Body of pancreas (tissue), 4 donors: ENCODE measurements around the gene SFTPB. TPM values are rescaled to one million over a fixed set of nuclear protein-coding genes. Genes with fewer than 3 reads are reported as not detected.

ENCODE experiments used
- ATAC-seq: fragments of 150-250 bp; one replicate; pipeline ENCODE4 v1.9.1; 2016
- DNase-seq, 4 donors: peaks; one replicate each; pipeline ENCODE4 v3.0.0-alpha.2; 2019
- H3K27ac ChIP-seq, 4 donors: fragments of 200-600 bp; sonication (generic); 1 replicate in 3 of 4; 2 replicates in 1 of 4; pipeline versions ENCODE4 v1.5.1 to v1.6.1; 2016 to 2019; ENCODE audit warnings: mild to moderate bottlenecking in 1 of 4, mixed read lengths in 1 of 4, moderate library complexity in 1 of 4
- H3K27me3 ChIP-seq, 2 donors: fragments of 200-600 bp; sonication (generic); one replicate each; pipeline ENCODE4 v1.6.0; 2016; ENCODE audit warnings: mild to moderate bottlenecking in 1 of 2
- H3K36me3 ChIP-seq, 2 donors: fragments of 200-600 bp; sonication (generic); replicated peaks in 1 of 2; 2 replicates each; pipeline ENCODE4 v1.5.1; 2016; ENCODE audit warnings: low read depth in 2 of 2; ENCODE audit not compliant: insufficient read depth in 1 of 2
- H3K4me1 ChIP-seq: fragments of 200-600 bp; sonication (generic); one replicate; pipeline ENCODE4 v1.6.0; 2016
- H3K4me3 ChIP-seq, 2 donors: fragments of 200-600 bp; sonication (generic); 1 replicate in 1 of 2; 2 replicates in 1 of 2; pipeline ENCODE4 v1.5.1; 2016 to 2019
- H3K9me3 ChIP-seq, 3 donors: fragments of 200-600 bp; sonication (generic); 1 replicate in 2 of 3; 2 replicates in 1 of 3; pipeline ENCODE4 v1.5.1; 2016
- POLR2A ChIP-seq, 3 donors: fragments of 450-650 bp; IDR thresholded peaks; one replicate each; pipeline ENCODE4 v1.6.1; 2016; ENCODE audit warnings: antibody characterized with exemption in 3 of 3, mild to moderate bottlenecking in 2 of 3
- WGBS, 2 donors: methylation state at CpG; one replicate each; pipeline ENCODE4 v1.1.5; 2017; 5-methylcytosine and 5-hydroxymethylcytosine counted together
- intact Hi-C: fragments of 100-400 bp; cut with DNase I; formaldehyde crosslinking; loops from one replicate; pipeline ENCODE4 v1.15.1; 2023
- total RNA-seq, 2 donors: library from RNA; depleted of rRNA; stranded (reverse); fragments of >200 nt; gene quantifications; one replicate each; pipeline ENCODE4 v1.1.0, GENCODE V29; 2016
- TF ChIP-seq, protein P1 (sequence below), 7 experiments: fragments of 450-650 bp in 4 of 7; fragments of 200-600 bp in 3 of 7; sonication (generic) in 3 of 7; IDR thresholded peaks; one replicate each; pipeline ENCODE4 v1.5.1; 2016 to 2019; ENCODE audit warnings: antibody characterized with exemption in 7 of 7

The SFTPB gene
- total RNA-seq, 2 donors from 2014 or later: not detected

DNA sequence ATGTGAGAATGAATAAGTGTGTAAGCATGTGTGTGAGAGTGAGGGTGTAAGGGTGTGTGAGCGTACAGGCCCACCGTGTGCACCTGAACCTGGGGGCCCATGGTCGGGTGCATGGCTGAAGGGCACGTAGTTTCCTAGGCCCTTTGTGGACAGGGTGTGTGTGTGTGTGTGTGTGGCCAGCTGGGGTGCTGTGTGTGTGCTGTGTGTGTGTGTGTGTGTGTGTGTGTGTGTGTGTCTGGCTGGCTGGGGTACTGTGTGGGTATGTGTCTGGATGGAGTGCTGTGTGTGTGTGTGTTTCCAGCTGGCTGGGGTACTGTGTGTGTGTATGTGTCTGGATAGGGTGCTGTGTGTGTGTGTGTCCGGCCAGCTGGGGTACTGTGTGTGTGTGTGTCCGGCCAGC, 2.0 kb downstream of the SFTPB start:
- Histone ChIP-seq H3K36me3 (no peaks in the 10 kb centered on the region), H3K27me3 (no peaks in the 10 kb centered on the region), H3K4me1 (no peaks in the 10 kb centered on the region), H3K27ac (no peak overlapping the region), H3K4me3 (no peak overlapping the region), H3K9me3 (no peaks in the 10 kb centered on the region)
- ATAC-seq (no peak), DNase-seq (no peak)
- 78 to 86% methylated on average over 5 to 6 of the region's 6 CpGs for WGBS, 2 donors
- intact Hi-C loops: loop anchor here (10.0 kb wide), 1 partner anchor 431 kb away; no protein-coding TSS in a partner anchor
- TF ChIP-seq, protein P1, sequence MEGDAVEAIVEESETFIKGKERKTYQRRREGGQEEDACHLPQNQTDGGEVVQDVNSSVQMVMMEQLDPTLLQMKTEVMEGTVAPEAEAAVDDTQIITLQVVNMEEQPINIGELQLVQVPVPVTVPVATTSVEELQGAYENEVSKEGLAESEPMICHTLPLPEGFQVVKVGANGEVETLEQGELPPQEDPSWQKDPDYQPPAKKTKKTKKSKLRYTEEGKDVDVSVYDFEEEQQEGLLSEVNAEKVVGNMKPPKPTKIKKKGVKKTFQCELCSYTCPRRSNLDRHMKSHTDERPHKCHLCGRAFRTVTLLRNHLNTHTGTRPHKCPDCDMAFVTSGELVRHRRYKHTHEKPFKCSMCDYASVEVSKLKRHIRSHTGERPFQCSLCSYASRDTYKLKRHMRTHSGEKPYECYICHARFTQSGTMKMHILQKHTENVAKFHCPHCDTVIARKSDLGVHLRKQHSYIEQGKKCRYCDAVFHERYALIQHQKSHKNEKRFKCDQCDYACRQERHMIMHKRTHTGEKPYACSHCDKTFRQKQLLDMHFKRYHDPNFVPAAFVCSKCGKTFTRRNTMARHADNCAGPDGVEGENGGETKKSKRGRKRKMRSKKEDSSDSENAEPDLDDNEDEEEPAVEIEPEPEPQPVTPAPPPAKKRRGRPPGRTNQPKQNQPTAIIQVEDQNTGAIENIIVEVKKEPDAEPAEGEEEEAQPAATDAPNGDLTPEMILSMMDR (IDR thresholded peaks at IDR 0.05): no peak

DNA sequence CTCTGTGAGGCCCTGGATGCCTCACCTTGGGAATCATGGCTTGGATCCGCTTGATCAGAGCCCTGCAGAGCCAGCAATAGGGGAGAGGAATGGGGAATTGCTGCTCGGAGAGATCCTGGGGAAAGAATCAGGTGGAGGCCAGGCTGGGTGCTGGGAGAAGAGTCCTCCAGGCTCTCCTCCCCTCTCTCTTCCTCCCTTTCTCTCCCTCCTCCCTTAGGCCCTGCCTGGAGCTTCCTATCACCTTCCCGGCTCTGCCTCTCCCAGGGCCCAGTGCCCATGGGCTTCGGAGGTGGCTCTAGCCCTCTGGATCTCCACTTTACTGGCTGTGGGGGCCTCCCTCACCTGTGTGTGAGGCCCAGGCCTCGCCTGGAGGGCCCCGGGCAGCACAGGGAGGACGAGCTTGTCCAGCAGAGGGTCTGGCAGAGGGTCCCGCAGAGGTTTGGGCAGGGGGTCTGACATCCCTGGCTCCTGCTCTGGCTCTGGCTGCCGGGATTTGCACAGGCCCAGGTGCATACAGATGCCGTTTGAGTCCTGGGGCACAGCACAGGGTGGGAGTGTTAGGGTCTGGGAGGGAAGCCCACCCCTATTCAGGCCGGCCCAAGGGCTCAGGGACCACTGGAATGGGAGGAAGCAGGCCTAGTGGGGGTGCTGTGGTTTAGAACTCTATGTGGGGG, 2.6 kb downstream of the SFTPB start:
- ATAC-seq (no peak), DNase-seq (no peak)
- Histone ChIP-seq H3K27ac (no peak overlapping the region), H3K4me1 (no peaks in the 10 kb centered on the region), H3K27me3 (no peaks in the 10 kb centered on the region), H3K9me3 (no peaks in the 10 kb centered on the region), H3K36me3 (no peaks in the 10 kb centered on the region), H3K4me3 (no peak overlapping the region)
- TF ChIP-seq, protein P1 (IDR thresholded peaks at IDR 0.05): no peak
- TF ChIP-seq POLR2A (IDR thresholded peaks at IDR 0.05): no peak
- intact Hi-C loops: loop anchor here (10.0 kb wide), 1 partner anchor 431 kb away; no protein-coding TSS in a partner anchor
- WGBS, 2 donors: 81 to 82% methylated on average over 4 to 11 of the region's 11 CpGs

DNA sequence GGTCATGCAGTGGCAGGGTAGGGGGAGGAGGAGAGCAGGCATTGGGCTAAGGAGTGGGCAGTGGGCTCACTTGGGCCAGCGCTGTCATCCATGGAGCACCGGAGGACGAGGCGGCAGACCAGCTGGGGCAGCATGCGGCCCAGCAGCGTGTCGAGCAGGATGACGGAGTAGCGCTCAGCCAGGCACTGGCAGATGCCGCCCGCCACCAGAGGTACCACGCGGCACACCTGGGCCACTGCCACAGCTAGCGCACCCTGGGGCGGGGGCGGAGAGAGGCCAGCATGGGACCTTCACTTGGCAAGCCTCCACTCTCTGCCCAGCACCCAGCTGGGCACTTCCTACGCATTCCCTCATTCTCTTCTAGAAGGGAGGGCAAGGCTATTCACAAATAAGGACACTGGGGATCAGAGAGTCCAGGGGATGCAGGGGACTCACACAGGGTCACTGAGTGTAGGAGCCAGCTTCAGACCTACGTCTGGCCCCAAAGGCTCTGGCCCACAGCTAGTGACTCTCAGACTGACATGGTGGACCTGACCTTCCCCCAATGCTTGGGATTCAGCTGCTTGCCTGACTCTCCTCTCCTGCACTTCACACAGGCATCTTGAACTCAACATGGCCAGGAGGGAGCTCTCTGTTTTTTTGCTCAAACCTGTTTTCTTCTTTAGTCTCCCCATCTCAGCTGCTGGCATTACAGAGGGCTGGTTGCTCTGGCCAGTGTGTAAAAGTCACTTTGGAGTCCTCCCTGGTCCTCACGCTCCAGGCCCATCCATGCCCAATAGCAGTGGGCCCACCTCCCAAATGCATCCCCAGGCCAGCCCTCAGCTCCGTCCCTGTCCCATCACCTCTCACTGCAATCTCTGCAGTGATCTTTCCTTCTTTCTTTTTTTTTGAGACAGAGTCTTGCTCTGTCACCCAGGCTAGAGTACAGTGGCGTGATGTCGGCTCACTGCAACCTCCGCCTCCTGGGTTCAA, 4.1 kb downstream of the SFTPB start:
- no peaks in the 10 kb centered on the region for H3K9me3 ChIP-seq
- intact Hi-C loops: loop anchor here (10.0 kb wide), 1 partner anchor 429 kb away; no protein-coding TSS in a partner anchor
- ATAC-seq (no peak), DNase-seq (no peak)
- TF ChIP-seq POLR2A (IDR thresholded peaks at IDR 0.05): no peak
- TF ChIP-seq, protein P1 (IDR thresholded peaks at IDR 0.05): no peak
- WGBS, 2 donors: 92 to 98% methylated on average over 11 to 19 of the region's 23 CpGs
- H3K4me1 ChIP-seq: no peaks in the 10 kb centered on the region
- no peak overlapping the region for H3K4me3 ChIP-seq
- H3K27me3 ChIP-seq: no peaks in the 10 kb centered on the region
- H3K27ac ChIP-seq: no peak overlapping the region
- H3K36me3 ChIP-seq: no peaks in the 10 kb centered on the region

DNA sequence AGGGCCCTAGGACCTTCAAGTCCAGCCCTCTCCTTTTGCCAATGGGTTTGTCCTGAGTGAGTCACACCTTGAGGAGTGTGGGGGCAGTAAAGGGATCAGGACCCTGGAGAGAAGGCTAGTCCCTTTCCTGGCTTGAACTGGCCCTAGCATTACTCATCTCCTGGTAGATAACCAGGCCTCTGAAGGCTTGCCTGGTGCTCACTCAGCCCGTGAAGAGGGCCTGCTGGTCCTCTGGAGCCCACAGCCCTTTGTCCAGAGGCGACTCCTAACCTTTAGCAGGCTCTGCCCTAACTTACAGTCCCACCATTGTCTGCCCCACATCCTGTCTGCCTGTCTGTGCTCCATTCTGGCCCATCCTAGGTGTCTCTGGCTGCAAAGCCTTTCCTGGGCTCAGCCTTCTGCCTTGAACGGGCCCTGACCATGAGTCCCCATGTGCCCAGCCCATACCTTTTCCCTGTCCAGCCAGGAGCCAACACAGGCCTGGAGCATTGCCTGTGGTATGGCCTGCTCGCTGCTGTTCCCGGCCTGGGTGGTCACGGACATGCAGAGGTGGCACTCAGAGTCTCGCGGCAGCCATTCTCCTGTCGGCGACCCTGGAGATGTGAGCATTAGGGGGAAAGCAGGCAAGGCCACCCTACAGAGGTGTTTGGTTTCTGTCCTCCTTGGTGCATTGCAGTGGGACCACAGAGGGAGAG, 5.0 kb downstream of the SFTPB start:
- TF ChIP-seq POLR2A (IDR thresholded peaks at IDR 0.05): no peak
- TF ChIP-seq, protein P1 (IDR thresholded peaks at IDR 0.05): no peak
- 81 to 84% methylated on average over 9 to 10 of the region's 10 CpGs for WGBS, 2 donors
- DNase-seq (peak in 2 of 4 donors; percentile 52 to 62), ATAC-seq (peak; percentile 54)
- H3K9me3 ChIP-seq: no peaks in the 10 kb centered on the region
- no peak overlapping the region for H3K4me3 ChIP-seq
- no peaks in the 10 kb centered on the region for H3K27me3 ChIP-seq
- no peaks in the 10 kb centered on the region for H3K4me1 ChIP-seq
- intact Hi-C loops: loop anchor here (10.0 kb wide), 1 partner anchor 428 kb away; no protein-coding TSS in a partner anchor
- H3K36me3 ChIP-seq: no peaks in the 10 kb centered on the region
- peak overlapping the region in 1 of 4 donors; percentile 40 for H3K27ac ChIP-seq
